HG02610 (cell line): Measurements from ENCODE around the gene ROMO1.
"Not testable (repeated sequence)": the region's sequence is repeated elsewhere in the genome, so short reads cannot be mapped to it uniquely, and the experiment has no call there.

ENCODE experiments used
- ATAC-seq: cut with Tn5 transposase; IDR thresholded peaks from one replicate; pipeline ENCODE4 v1.9.1; 2021; ENCODE audit warnings: mild to moderate bottlenecking, moderate library complexity; ENCODE audit not compliant: unreplicated experiment

ROMO1 gene

DNA sequence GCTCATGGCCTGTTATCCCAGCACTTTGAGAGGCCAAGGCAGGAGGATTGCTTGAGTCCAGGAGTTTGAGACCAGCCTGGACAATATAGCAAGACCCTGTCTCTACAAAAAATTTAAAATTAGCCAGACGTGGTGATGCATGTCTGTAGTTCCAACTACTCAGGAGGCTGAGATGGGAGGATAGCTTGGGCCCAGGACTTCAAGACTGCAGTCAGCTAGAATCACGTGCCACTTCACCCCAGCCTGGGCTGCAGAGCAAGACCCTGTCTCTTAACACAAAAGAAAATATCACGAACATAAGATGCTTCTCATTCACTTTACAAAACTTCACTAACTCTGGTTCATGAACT, 45.3 kb downstream of the ROMO1 start:
- not testable (repeated sequence) for ATAC-seq
